ENCODE results near the gene ZNF511.

DNA sequence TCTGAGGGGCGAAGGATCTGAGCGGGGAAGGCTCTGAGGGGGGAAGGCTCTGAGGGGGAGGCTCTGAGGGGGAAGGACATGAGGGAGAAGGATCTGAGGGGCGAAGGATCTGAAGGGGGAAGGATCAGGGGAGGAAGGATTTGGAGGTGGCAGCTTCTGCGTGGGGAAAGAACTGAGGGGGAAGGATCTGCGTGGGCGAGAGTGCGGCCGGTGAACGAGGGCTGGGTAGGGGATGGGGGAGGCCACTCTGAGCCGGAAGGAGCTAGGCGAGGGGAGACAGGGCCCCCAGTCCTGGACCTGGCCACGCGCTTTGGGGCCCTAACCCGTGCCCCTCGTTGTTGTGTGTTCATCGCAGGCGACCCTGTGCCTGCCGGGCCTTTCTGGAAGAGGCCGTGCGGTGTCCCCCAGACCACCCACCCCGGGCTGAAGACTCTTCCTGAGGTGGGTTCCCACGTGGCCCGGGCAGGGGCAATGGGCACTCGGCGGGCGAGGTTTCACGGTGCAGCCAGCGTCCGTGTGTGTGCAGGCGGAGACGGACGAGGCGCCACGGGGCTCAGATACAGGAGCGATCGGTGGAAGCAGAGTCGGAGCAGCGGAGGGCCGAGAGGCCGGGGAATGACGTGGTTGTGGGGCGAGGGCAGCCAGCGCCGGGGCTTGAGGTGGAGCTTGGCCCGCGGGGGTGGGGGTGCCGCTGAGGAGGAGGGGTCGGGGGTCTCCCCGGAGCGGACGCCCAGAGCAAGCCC, 26.0 kb downstream of the ZNF511 start:
- TF ChIP-seq, protein P1, sequence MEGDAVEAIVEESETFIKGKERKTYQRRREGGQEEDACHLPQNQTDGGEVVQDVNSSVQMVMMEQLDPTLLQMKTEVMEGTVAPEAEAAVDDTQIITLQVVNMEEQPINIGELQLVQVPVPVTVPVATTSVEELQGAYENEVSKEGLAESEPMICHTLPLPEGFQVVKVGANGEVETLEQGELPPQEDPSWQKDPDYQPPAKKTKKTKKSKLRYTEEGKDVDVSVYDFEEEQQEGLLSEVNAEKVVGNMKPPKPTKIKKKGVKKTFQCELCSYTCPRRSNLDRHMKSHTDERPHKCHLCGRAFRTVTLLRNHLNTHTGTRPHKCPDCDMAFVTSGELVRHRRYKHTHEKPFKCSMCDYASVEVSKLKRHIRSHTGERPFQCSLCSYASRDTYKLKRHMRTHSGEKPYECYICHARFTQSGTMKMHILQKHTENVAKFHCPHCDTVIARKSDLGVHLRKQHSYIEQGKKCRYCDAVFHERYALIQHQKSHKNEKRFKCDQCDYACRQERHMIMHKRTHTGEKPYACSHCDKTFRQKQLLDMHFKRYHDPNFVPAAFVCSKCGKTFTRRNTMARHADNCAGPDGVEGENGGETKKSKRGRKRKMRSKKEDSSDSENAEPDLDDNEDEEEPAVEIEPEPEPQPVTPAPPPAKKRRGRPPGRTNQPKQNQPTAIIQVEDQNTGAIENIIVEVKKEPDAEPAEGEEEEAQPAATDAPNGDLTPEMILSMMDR (IDR thresholded peaks at IDR 0.05), result no peak
- no peak for TF ChIP-seq SP1 (CRISPR knock-in tag; conservative IDR thresholded peaks at IDR 0.05)
- TF ChIP-seq, protein P2, sequence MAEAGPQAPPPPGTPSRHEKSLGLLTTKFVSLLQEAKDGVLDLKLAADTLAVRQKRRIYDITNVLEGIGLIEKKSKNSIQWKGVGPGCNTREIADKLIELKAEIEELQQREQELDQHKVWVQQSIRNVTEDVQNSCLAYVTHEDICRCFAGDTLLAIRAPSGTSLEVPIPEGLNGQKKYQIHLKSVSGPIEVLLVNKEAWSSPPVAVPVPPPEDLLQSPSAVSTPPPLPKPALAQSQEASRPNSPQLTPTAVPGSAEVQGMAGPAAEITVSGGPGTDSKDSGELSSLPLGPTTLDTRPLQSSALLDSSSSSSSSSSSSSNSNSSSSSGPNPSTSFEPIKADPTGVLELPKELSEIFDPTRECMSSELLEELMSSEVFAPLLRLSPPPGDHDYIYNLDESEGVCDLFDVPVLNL (CRISPR knock-in tag; IDR thresholded peaks at IDR 0.05; ENCODE audit: borderline replicate concordance, low read depth), result no peak
